ENCODE measurements around the gene ARID3A. TPM values are rescaled to one million over a fixed set of nuclear protein-coding genes. Genes with fewer than 3 reads are reported as not detected.

ARID3A gene
- total and polyA plus RNA-seq, 4 donors, result 7.7 to 29.7 (median 19.8) TPM

DNA sequence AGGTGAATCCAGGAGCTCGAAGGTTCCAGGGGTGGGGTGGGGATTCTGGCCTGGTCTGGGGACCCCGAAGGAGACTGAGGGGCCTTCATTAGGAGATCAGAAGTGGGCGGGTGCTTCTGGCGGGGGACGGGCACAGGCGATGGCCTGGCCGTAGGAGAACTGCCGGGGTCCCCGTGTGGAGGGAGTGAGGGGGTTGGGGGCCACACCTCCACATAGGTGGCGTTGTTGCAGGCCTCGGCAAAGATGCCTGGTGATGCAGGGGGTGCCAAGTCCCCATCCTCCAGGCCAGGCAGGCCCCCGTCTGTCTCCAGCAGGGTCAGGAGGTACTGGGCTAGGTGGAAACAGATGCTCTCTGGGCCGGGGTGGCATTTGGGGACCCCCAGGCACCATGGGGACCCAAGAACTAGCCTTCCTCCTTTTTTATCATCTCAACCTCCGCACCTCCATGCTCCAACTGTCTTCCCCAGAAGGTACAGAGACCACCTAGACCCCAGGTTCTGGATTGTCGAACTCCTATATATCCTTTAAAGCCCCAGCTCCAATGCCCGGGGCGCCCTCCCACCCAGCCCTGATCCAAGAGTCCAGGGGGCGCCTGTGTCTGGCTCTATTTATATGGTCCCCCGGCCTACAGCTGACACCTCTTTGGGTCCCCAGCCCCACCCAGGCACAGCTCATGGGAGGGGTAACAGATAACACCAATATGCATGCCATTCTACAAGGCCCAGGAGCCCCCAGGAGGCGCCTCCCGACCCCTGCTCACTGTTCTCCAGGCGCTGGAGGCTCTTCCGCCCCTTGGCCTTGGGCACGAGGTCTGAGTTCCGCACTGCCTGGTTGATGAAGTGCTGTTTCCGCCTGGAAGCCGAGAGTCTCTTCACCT is 24.4 kb upstream of the ARID3A start:
- TF ChIP-seq CTCF (IDR thresholded peaks at IDR 0.05; ENCODE audit: control extremely low read depth, extremely low read depth), result no peak
- DNase-seq (no peak), ATAC-seq (ENCODE audit: insufficient read depth, low FRiP score) (no peak)
- Histone ChIP-seq H3K36me3 (ENCODE audit: control insufficient read depth in 4 of 4, insufficient read depth in 4 of 4, low read length in 4 of 4) (peaks cover 0 to 33% (median 3%) of the 10 kb centered on the region in 4 donors), H3K4me1 (ENCODE audit: control insufficient read depth in 5 of 5, insufficient read depth in 5 of 5, low read length in 5 of 5) (peaks cover 0 to 5% (median 0%) of the 10 kb centered on the region in 5 donors), H3K9me3 (ENCODE audit: control insufficient read depth in 4 of 4, insufficient read depth in 3 of 4, low read length in 3 of 4) (no peaks in the 10 kb centered on the region), H3K27me3 (ENCODE audit: control insufficient read depth in 3 of 3, insufficient read depth in 3 of 3, low read length in 2 of 3) (no peaks in the 10 kb centered on the region), H3K4me3 (no peak overlapping the region), H3K9ac (ENCODE audit: insufficient read depth in 1 of 2, low read length in 2 of 2) (no peak overlapping the region), H3K27ac (ENCODE audit: low read depth in 1 of 2, low read length in 1 of 2) (no peak overlapping the region)
- WGBS, 2 donors, result 94 to 95% methylated on average over 27 of the region's 27 CpGs

- TF ChIP-seq CTCF (IDR thresholded peaks at IDR 0.05; ENCODE audit: control extremely low read depth, extremely low read depth), result no peak
- no peak overlapping the region for H3K4me3 ChIP-seq
- peaks cover 0 to 5% (median 0%) of the 10 kb centered on the region in 5 donors for H3K4me1 ChIP-seq (ENCODE audit: control insufficient read depth in 5 of 5, insufficient read depth in 5 of 5, low read length in 5 of 5)
- WGBS, 2 donors, result 87 to 88% methylated on average over 7 of the region's 7 CpGs
- peaks cover 0 to 32% (median 2%) of the 10 kb centered on the region in 4 donors for H3K36me3 ChIP-seq (ENCODE audit: control insufficient read depth in 4 of 4, insufficient read depth in 4 of 4, low read length in 4 of 4)
- no peaks in the 10 kb centered on the region for H3K9me3 ChIP-seq (ENCODE audit: control insufficient read depth in 4 of 4, insufficient read depth in 3 of 4, low read length in 3 of 4)
- DNase-seq (no peak), ATAC-seq (ENCODE audit: insufficient read depth, low FRiP score) (no peak)
- no peak overlapping the region for H3K27ac ChIP-seq (ENCODE audit: low read depth in 1 of 2, low read length in 1 of 2)
- no peak overlapping the region for H3K9ac ChIP-seq (ENCODE audit: insufficient read depth in 1 of 2, low read length in 2 of 2)
- no peaks in the 10 kb centered on the region for H3K27me3 ChIP-seq (ENCODE audit: control insufficient read depth in 3 of 3, insufficient read depth in 3 of 3, low read length in 2 of 3)
These were observed 23.8 kb upstream of the ARID3A start for GRCh38 chr19:902093-902370.

- no peaks in the 10 kb centered on the region for H3K9me3 ChIP-seq (ENCODE audit: control insufficient read depth in 4 of 4, insufficient read depth in 3 of 4, low read length in 3 of 4)
- H3K9ac ChIP-seq (ENCODE audit: insufficient read depth in 1 of 2, low read length in 2 of 2), result no peak overlapping the region
- peaks cover 0 to 5% (median 0%) of the 10 kb centered on the region in 5 donors for H3K4me1 ChIP-seq (ENCODE audit: control insufficient read depth in 5 of 5, insufficient read depth in 5 of 5, low read length in 5 of 5)
- 94 to 95% methylated on average over 14 of the region's 14 CpGs for WGBS, 2 donors
- TF ChIP-seq CTCF (IDR thresholded peaks at IDR 0.05; ENCODE audit: control extremely low read depth, extremely low read depth), result no peak
- H3K36me3 ChIP-seq (ENCODE audit: control insufficient read depth in 4 of 4, insufficient read depth in 4 of 4, low read length in 4 of 4), result peaks cover 0 to 26% (median 0%) of the 10 kb centered on the region in 4 donors
- H3K27me3 ChIP-seq (ENCODE audit: control insufficient read depth in 3 of 3, insufficient read depth in 3 of 3, low read length in 2 of 3), result no peaks in the 10 kb centered on the region
- ATAC-seq (ENCODE audit: insufficient read depth, low FRiP score) (no peak), DNase-seq (no peak)
- no peak overlapping the region for H3K4me3 ChIP-seq
- H3K27ac ChIP-seq (ENCODE audit: low read depth in 1 of 2, low read length in 1 of 2), result no peak overlapping the region
These were observed 23.2 kb upstream of the ARID3A start for GRCh38 chr19:902446-903226.

All from lung (tissue), 12 donors.